ENCODE results near the gene TLE4.

GRCh38 chr9:79685577-79685976, 113.8 kb downstream of the TLE4 start:
- no peak for TF ChIP-seq CTCF (IDR thresholded peaks at IDR 0.05; ENCODE audit: insufficient read depth, low read depth, low read length)
- TF ChIP-seq EZH2 (IDR thresholded peaks at IDR 0.05; ENCODE audit: insufficient read depth, low read length): no peak
